Effector memory CD8-positive, alpha-beta T cell (primary cell): ENCODE results near the gene ZSCAN12.

Source experiments
- ATAC-seq: fragments of 150-1000 bp; cut with Tn5 transposase; replicated peaks from 2 replicates; pipeline ENCODE4 v1.10.0; 2021; ENCODE audit warnings: mild to moderate bottlenecking, moderate library complexity
- DNase-seq, 3 experiments: peaks; one replicate each; pipeline ENCODE4 v3.0.0; 2021
- H3K27ac Mint-ChIP-seq, 2 donors: one replicate each; pipeline ENCODE4 v1.8.0; 2022; ENCODE audit warnings: mild to moderate bottlenecking in 2 of 2, mixed read lengths in 2 of 2, moderate library complexity in 2 of 2
- H3K27me3 Mint-ChIP-seq, 2 donors: one replicate each; pipeline ENCODE4 v1.8.0; 2022; ENCODE audit warnings: mixed read lengths in 2 of 2
- H3K36me3 Mint-ChIP-seq: one replicate; pipeline ENCODE4 v1.8.0; 2022; ENCODE audit warnings: mild to moderate bottlenecking, moderate library complexity, mixed read lengths; ENCODE audit not compliant: insufficient read depth
- H3K4me1 Mint-ChIP-seq, 2 donors: one replicate each; pipeline ENCODE4 v1.8.0; 2022; ENCODE audit warnings: low read depth in 2 of 2, mixed read lengths in 2 of 2
- H3K4me3 Mint-ChIP-seq, 2 donors: one replicate each; pipeline ENCODE4 v1.8.0; 2022; ENCODE audit warnings: mild to moderate bottlenecking in 2 of 2, mixed read lengths in 2 of 2, moderate library complexity in 2 of 2
- H3K9me3 Mint-ChIP-seq, 2 donors: one replicate each; pipeline ENCODE4 v1.8.0; 2022; ENCODE audit warnings: mixed read lengths in 2 of 2

ZSCAN12 gene

DNA sequence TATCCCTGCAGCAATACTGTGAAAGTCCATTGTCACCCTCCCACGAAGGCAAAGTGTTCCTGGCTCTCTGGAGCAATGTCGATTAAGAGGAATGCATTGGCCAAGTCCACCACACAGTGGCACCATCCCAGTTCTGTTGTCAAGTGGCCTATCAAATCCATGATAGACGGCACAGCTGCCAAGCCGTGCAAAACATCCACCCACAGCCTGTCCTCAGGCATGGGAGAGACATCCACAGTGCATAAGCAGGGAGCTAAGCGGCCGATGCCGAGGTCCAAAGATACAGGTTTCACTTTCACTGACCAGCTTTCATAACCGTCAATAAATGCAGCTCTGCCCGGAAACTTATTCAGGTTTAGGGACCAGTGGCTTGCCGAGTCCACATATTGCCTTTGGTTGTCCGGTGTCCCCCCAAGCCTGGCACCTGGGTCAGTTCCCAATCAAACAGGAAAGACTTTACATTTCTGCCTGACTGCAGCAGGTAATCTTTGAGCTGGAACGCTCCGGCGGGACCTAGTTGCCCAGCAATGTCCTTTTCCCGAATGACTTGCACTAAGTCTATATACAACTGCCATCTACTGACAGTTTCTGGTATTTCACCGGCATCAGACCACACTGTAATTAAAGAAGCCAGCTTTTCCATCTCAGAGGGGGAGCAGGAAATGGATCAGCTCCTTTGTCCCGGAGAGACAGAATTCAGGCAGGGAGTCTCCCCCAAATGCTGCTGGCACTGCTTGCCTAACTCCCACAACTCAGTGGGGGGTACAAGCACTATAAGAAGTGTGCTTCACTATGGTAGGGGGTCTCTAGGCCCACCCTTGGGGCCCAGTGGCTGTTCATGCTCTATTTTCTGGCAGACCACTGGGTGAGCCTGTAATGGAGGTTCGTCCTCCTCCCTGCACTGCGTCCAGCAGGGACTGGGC, 43.5 kb downstream of the ZSCAN12 start:
- Mint-ChIP-seq H3K4me1 (peaks cover 17 to 28% of the 10 kb centered on the region in 2 donors), H3K36me3 (peaks cover 9% of the 10 kb centered on the region), H3K9me3 (no peaks in the 10 kb centered on the region), H3K4me3 (peak overlapping the region; percentile 88 to 90), H3K27ac (peak overlapping the region; percentile 89 to 90), H3K27me3 (no peaks in the 10 kb centered on the region)
- peak; percentile 90 for ATAC-seq
- DNase-seq: peak; percentile 68 to 74 (median 71)

DNA sequence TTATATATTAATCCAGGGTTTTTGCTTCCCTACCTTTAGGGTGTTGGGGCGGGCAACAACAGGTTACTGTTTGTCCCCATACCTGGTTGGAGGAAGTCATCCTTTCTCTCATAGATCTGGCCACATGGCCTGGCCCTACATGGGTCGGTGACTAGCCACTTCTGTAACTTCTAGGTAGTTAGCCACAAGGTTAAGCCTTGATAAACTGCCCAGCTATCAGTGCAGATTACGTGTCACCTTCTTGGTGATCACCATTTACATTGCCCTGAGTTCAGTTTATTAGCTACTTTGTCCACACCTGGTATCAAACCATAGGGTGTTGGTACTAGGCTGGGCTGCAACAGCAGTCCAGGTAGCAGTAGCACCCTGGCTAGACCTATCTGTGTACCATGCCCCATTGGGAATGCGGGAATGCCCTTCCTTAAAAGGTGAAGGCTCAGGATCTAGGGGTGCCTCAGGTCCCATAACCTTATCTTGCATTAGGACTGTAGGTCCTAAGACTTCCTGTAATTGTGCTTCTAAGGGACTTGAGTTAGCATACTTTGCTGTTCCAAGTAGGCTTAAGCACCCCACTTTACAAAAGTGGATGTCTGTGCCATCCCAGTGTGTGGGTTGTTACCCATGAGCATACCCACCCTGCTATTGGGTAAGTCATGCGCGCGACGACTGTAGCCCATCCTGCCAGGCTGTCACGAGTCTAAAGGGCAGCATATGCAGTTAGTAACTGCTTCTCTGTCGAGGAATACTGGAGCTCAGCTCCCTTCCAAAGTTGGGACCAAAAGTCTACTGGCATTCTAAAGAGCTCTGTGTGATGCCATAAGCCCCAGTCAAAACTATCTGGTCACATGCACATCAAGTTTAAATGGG, 44.6 kb downstream of the ZSCAN12 start:
- peak overlapping the region; percentile 88 to 90 for H3K4me3 Mint-ChIP-seq

DNA sequence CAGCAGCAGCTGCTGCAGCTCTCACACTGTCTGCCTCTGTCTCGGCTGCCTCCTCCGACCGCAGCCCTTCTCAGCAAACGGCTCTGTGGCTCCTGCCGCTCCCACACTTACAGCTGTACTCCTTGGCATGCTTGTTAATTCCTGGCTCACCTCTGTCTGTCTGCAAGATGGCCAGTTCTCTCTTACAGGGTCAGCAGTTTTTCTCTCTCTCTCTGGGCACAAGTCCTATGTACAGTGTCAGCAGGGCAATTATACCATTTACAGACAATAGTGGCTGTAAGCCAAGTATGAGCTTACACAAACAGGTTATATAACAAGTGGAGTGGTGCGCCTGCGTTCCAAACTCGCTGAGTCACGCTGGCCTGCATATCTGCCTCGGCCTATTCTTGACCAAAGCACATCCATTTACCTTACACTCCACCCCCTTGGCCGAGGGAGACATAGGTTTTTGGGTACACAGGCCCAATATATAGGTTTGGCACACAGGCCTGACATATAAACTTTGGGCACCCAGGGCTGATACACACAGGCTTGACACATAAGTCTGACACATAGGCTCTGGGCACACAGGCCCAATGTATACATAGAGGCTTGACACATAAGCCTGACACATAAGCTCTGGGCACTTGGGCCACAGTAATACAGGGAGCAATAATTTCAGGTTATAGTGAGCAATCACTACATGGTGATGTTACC, 45.4 kb downstream of the ZSCAN12 start:
- H3K9me3 Mint-ChIP-seq: no peaks in the 10 kb centered on the region
- H3K27me3 Mint-ChIP-seq: no peaks in the 10 kb centered on the region
- no peak overlapping the region for H3K4me3 Mint-ChIP-seq
- ATAC-seq (no peak), DNase-seq (no peak)
- peaks cover 14% of the 10 kb centered on the region for H3K36me3 Mint-ChIP-seq
- H3K27ac Mint-ChIP-seq: peak overlapping the region in 1 of 2 donors; percentile 74
- peaks cover 33 to 41% of the 10 kb centered on the region in 2 donors for H3K4me1 Mint-ChIP-seq

More for the DNA sequence above, 44.6 kb downstream of the ZSCAN12 start:
- Mint-ChIP-seq H3K36me3 (peaks cover 11% of the 10 kb centered on the region), H3K27me3 (no peaks in the 10 kb centered on the region), H3K9me3 (no peaks in the 10 kb centered on the region), H3K27ac (peak overlapping the region; percentile 89 to 90), H3K4me1 (peaks cover 26 to 36% of the 10 kb centered on the region in 2 donors)
- DNase-seq: no peak
- ATAC-seq: no peak

DNA sequence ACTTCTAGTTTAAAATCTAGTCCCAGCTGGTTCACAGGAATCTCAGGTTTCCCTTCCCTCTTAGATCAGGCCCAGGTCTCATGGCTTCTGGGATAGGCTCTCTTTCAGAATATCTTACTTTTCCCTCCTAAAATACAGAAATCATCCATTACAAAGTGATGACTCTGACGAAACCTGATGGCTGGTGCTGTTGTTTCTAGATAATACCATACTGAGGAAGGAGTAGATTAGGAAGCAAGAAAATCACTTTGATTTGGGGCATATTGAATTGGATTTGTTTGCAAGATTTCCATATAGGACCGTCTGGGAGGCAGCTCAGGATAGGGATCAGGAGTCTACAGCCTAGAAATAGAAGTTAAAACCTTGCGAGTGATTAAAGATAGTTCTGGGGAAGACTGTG, 46.2 kb downstream of the ZSCAN12 start:
- no peak overlapping the region for H3K4me3 Mint-ChIP-seq
- ATAC-seq: no peak
- H3K4me1 Mint-ChIP-seq: peaks cover 33 to 41% of the 10 kb centered on the region in 2 donors
- H3K27ac Mint-ChIP-seq: peak overlapping the region in 1 of 2 donors; percentile 74
- H3K36me3 Mint-ChIP-seq: peaks cover 14% of the 10 kb centered on the region
- no peaks in the 10 kb centered on the region for H3K9me3 Mint-ChIP-seq
- no peaks in the 10 kb centered on the region for H3K27me3 Mint-ChIP-seq
- DNase-seq: no peak

DNA sequence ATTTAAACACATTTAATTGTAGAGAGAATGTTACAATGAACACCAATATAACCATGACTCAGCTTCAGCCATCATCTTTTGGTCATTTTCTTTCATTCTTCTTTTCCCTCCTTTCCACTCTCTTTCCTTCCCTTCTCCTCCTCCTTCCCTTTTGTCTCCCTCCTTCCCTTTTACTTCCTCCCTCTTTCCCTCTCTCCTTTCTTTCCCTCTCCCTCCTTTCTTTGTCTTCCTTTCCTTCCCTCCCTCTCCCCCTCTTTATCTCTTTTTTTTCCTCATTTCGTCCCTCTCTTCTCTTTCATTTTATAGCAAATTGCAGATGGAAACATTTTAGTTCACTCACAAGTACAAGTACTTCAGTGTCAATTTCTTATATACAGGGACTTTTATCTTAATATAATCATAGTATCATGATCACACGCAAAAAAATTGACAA, 48.0 kb downstream of the ZSCAN12 start:
- Mint-ChIP-seq H3K4me3 (peak overlapping the region; percentile 2 to 99), H3K27me3 (peaks cover 5 to 11% of the 10 kb centered on the region in 2 donors), H3K4me1 (peaks cover 33 to 38% of the 10 kb centered on the region in 2 donors), H3K36me3 (peaks cover 12% of the 10 kb centered on the region), H3K9me3 (no peaks in the 10 kb centered on the region), H3K27ac (peak overlapping the region; percentile 18 to 88)
- DNase-seq: no peak
- ATAC-seq: no peak

DNA sequence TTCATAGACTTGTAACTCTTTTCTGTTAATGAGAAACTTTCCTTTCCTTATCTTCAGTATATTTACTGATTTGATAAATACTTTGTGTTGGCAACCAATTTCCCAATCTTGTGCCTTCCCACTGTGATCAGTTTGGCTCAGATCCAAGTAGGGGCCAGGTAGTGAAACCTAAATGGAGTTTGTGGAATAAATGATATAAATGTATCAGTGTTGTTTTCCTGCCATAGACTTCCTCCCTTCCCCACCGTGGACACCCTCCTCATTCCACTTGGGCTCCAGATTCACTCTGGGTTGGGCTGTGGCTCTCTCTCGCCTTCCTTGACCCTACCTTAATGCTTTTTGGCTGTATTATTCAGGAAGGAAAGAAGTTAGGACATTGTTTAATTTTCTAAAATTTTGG, 48.5 kb downstream of the ZSCAN12 start:
- peaks cover 8% of the 10 kb centered on the region for H3K36me3 Mint-ChIP-seq
- peak overlapping the region; percentile 2 to 99 for H3K4me3 Mint-ChIP-seq
- DNase-seq (no peak), ATAC-seq (no peak)
- H3K27me3 Mint-ChIP-seq: peaks cover 5 to 15% of the 10 kb centered on the region in 2 donors
- peaks cover 30 to 34% of the 10 kb centered on the region in 2 donors for H3K4me1 Mint-ChIP-seq
- H3K27ac Mint-ChIP-seq: peak overlapping the region; percentile 18 to 88
- H3K9me3 Mint-ChIP-seq: no peaks in the 10 kb centered on the region

DNA sequence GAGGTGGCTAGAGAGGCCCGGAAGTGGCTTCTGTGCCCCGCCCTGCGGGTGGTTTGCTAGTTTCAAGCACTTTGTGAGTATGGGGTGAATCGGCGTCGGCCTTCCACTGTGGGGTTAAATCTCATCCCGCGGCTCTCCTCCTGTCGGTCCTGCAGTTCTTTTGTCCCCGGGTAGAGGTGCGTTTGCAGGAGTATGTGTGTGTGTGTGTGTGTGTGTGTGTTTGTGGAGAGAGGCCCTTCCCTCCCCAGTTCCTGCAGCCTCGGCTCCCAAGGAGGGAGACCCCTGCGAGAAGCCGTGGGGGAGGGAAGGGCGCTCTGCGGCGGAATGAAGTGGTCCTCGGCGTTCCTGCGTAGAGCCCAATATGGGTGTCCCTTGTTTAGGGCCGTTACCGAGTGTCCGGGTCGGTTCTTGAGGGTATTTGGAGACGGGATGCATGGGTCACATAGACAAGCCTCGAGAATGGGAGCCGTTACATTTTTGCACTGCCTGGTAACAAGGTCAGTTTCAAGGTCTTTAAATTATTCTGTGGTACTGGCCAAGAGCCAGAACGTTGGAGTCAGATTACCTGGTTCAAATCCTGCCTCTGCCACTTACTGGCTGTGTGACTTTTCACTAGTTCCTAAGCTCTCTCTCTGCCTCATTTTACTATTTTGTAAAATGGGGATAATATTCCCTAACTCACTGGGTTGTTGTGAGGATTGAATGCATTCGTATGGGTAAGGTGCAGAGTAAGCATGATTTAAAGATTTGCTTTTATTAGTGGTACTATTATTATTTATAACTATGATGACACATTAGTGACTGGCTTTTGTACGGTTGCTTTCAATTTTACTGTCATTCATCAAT, 49.4 kb downstream of the ZSCAN12 start, which contains the start of gene ZKSCAN3:
Gene ZKSCAN3 (plus strand): TSS at position 56 of the 846 bp plus-strand sequence. CDS start 9,640 bp downstream, outside the sequence.
- H3K9me3 Mint-ChIP-seq: no peaks in the 10 kb centered on the region
- peaks cover 8% of the 10 kb centered on the region for H3K36me3 Mint-ChIP-seq
- ATAC-seq (peak; percentile 99), DNase-seq (peak; percentile 67 to 71 (median 67))
- peak within 1 kb of the TSS; percentile 95 to 99 for H3K4me3 Mint-ChIP-seq
- H3K4me1 Mint-ChIP-seq: peaks cover 22 to 24% of the 10 kb centered on the region in 2 donors
- H3K27me3 Mint-ChIP-seq: peaks cover 5 to 25% of the 10 kb centered on the region in 2 donors
- H3K27ac Mint-ChIP-seq: peak within 1 kb of the TSS; percentile 95 to 96

DNA sequence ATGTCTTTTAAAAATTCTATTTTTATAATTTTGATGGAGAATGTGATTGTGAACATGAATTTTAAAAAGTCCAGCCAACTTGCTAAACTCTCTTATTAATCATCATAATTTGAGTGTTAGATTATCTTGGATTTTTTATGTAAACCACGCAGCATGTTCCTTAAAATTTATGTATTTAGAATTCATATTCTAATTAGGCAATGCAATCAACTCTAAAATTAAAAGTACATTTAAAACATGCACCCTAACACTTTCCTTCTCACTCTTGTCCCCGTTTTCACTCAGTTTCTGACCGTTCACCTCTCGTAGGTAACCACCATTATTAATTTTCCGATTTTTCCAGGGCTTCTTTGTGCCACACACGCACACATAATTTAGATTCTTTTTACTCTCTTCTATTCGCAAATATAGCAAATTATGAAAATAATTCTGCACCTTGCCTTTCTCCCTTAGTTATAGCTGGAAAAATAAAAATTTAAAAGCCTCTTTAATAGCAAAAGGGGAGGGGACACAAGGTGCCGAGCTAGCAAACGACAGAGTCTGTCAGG, 50.1 kb downstream of the ZSCAN12 start:
- H3K9me3 Mint-ChIP-seq: no peaks in the 10 kb centered on the region
- H3K27ac Mint-ChIP-seq: peak overlapping the region; percentile 95 to 96
- H3K4me3 Mint-ChIP-seq: peak overlapping the region; percentile 95 to 99
- ATAC-seq (no peak), DNase-seq (no peak)
- peaks cover 9 to 32% of the 10 kb centered on the region in 2 donors for H3K27me3 Mint-ChIP-seq
- peaks cover 22 to 24% of the 10 kb centered on the region in 2 donors for H3K4me1 Mint-ChIP-seq
- peaks cover 8% of the 10 kb centered on the region for H3K36me3 Mint-ChIP-seq

DNA sequence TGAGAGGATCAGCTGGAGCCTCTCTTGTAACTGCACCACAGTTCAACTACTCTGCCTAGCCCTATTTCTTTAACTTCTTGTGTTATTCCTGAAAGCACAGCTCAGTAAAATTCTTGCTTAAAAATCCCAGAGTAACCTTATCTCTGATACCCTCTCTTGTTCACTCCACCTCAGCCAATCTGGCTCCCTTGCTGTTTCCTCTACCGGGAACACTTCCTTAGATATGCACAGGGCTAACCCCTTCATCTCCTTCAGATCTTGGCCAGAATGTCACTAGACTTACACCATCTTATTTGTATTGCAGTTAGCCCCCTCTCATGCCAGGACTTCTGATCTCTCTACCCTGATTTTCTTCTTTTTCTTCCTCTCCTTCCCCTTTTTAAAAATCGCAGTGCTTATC, 52.4 kb downstream of the ZSCAN12 start:
- H3K4me1 Mint-ChIP-seq: peaks cover 18 to 22% of the 10 kb centered on the region in 2 donors
- H3K27ac Mint-ChIP-seq: no peak overlapping the region
- peaks cover 12 to 41% of the 10 kb centered on the region in 2 donors for H3K27me3 Mint-ChIP-seq
- DNase-seq (no peak), ATAC-seq (no peak)
- no peaks in the 10 kb centered on the region for H3K9me3 Mint-ChIP-seq
- peaks cover 6% of the 10 kb centered on the region for H3K36me3 Mint-ChIP-seq
- H3K4me3 Mint-ChIP-seq: no peak overlapping the region

DNA sequence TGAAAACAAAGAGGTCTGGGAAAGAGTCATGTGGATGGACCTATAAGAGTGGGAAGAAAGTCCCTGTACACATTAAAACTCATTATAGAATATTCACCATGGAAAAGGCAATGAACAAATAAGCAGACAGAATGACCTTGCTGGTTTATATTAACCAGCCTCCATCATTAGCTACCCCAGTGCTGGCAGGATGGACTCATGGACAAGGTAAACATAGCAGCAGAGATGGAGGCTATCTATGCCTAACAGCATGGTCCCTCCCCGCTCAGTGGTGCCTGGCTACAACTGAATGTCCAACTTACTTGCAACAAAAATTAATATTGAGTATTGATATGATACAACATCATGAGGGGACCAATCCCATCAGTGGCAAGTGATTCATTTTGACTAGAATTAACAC, 54.3 kb downstream of the ZSCAN12 start:
- H3K36me3 Mint-ChIP-seq: peaks cover 6% of the 10 kb centered on the region

DNA sequence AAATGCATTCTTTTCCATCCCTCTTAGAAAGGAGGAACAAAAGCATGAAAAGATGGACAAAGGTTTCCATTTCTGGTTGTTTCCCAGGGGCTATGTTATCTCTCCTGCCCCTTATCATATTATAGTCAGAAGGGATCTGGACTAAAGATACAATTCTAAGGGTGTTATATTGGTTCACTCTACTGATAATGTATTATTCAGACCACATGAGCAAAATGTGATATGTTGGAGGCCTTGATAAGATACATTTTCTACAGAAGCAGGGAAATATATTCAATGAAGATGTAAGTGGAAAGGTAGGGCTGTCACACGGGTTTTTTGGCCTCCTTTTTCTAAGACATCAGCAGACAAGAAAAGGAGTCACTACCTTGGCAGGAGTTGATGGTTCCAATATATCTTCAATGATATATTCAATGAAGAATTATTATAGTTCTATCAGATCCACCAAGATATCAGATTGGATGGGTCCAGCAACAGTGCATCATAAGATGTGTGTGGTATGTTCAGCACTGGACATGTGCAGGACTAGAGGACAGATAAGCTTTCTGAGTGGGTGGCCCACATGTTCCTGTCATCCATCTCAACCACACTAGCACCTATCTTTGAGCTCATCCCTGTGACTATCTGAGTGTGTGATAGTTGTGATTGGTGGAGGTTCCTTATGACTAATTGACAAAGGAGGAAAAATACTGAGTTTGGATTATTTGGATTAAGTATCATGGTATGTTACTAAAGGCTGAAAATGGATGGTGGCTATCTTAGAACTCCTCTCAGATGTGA, 55.5 kb downstream of the ZSCAN12 start:
- ATAC-seq: no peak
- Mint-ChIP-seq H3K27ac (no peak overlapping the region), H3K4me1 (no peaks in the 10 kb centered on the region), H3K9me3 (peaks cover 0 to 7% of the 10 kb centered on the region in 2 donors), H3K4me3 (no peak overlapping the region), H3K27me3 (peaks cover 18 to 41% of the 10 kb centered on the region in 2 donors), H3K36me3 (no peaks in the 10 kb centered on the region)
- DNase-seq: no peak

More for the DNA sequence above, 54.3 kb downstream of the ZSCAN12 start:
- DNase-seq (no peak), ATAC-seq (no peak)
- Mint-ChIP-seq H3K4me1 (peaks cover 8 to 10% of the 10 kb centered on the region in 2 donors), H3K4me3 (no peak overlapping the region), H3K27me3 (peaks cover 17 to 41% of the 10 kb centered on the region in 2 donors), H3K27ac (no peak overlapping the region), H3K9me3 (peaks cover 0 to 5% of the 10 kb centered on the region in 2 donors)
